SHP77 treated with DMSO at 0.1 percent for 48 hours (cell line): ENCODE data around the gene SLC22A23.
"Not testable (repeated sequence)": the region's sequence is repeated elsewhere in the genome, so short reads cannot be mapped to it uniquely, and the experiment has no call there.

Experiments
- DNase-seq: peaks from one replicate; lab custom pipeline; 2025; lab: John Stamatoyannopoulos, UW

Gene SLC22A23

DNA sequence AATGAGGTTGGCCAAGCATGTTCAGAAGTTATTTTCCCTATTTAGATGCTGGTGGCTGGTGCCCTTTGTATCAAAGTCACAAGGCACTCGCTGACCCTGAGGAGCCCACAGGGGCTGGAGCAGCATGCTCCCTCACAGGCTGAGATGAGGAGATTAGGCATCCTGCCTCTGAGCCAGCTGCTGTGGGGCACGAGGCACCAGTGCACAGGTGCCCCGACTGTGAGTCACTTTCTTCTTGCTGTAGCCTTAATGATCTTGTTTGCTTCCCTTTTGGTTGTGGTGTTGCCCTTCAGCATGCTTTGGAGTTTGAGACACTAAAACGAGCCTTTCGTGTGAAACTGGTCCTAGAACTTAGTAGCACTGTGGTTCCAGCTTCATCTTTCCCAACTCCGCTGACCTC lies 193.8 kb downstream of the SLC22A23 start:
- no peak for DNase-seq

DNA sequence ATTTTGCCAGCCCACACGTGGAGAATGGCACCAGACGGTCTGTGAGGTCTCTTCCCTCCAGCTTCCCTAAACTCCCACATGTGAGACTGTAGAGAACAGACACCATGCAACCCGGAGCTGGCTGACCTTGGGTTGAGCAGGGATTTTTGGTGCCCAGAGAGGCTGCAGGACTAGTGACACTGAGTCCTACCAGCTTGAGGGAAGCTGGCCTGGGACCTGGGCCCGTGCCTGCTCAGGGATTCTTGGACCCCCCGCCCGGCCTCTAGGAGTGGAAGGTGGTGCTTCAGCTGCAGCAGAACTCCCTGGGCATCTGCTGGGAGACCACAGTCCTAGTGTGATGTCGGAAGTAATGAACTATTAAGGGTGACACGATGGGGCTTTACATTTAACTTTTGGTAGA lies 194.9 kb downstream of the SLC22A23 start:
- no peak for DNase-seq

DNA sequence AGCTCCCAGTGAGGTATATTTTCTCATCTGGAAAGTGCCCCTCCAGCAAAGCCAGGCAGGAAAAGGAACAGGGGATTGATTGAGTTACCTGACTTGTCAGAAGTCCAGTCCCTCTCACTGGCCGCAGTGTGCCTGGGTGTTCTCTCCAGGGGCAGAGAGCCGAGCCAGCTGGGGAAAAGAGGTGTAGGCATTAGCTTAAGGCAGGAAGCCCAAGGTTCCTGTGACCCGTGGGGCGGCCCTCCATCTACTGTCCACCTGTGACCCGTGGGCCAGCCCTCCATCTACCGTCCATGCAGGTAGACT lies 195.4 kb downstream of the SLC22A23 start:
- DNase-seq = no peak

DNA sequence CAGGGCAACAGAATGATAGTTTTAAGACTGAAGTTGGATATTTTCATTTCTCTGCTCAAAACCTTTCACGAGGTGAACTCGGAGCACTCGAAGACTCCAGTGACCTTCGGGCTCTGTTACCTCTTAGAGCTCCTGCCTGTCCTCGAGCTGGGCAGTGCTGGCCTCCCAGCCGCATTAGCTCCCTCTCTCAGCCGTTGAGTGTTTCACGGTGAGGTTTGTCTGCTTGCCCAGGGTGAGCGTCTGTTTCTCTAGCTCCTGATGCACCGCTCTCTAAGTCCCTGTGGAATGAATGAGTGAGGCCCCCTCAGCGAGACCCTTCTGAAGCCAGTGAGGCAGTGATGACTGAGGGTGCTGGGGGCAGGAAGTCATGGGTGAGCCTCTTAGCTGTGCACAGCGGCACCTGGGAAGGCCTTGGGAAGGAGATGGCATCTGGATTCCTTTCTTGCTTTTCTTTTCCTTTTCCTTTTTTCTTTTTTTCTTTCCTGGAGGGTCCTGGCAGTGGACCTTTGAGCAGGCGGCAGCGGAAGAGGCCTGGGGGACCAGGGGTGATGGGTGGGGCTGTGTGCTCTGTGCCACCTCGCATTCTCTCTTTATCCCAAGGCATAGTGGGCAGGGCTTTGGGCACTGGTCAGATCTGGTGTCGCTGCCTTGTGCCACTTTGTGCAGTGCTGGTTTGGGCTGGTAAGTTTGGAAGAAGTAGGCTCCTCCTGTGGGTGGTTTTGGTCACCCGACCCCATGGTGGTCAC lies 195.9 kb downstream of the SLC22A23 start:
- no peak for DNase-seq

DNA sequence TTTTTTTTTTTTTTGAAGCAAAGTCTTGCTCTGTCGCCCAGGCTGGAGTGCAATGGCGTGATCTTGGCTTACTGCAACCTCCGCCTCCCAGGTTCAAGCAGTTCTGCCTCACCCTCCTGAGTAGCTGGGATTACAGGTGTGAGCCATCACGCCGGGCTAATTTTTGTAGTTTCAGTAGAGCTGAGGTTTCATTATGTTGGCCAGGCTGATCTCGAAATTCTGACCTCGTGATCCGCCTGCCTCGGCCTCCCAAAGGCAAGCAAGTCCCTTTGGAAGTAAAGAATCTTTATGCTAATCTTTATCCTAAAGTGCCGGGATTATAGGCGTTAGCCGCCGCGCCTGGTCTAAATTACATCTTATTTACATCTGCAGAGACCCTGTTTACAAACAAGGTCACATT lies 196.6 kb downstream of the SLC22A23 start:
- DNase-seq = no peak

DNA sequence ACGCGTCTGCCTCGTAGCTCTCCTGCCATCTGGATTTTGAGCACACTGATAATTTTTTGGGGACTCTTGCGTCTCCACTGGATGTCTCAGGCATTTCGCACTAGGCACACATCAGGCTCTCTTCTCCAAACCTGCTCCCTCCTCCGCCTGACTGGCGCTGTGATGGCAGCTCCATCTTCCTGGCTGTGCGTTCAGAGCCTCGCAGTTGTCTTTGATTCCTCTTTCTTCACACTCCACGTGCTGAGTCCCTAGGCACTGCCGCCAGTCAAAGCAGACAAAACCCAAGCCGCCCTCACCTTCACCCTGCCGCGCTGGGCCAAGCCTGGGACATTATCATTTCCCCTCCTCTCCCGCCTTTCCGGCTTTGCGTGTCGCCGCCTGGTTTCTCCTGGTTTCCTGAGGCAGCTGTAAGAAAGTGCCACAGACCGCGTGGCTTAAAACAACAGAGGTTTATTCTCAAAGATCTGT lies 197.3 kb downstream of the SLC22A23 start:
- no peak for DNase-seq

DNA sequence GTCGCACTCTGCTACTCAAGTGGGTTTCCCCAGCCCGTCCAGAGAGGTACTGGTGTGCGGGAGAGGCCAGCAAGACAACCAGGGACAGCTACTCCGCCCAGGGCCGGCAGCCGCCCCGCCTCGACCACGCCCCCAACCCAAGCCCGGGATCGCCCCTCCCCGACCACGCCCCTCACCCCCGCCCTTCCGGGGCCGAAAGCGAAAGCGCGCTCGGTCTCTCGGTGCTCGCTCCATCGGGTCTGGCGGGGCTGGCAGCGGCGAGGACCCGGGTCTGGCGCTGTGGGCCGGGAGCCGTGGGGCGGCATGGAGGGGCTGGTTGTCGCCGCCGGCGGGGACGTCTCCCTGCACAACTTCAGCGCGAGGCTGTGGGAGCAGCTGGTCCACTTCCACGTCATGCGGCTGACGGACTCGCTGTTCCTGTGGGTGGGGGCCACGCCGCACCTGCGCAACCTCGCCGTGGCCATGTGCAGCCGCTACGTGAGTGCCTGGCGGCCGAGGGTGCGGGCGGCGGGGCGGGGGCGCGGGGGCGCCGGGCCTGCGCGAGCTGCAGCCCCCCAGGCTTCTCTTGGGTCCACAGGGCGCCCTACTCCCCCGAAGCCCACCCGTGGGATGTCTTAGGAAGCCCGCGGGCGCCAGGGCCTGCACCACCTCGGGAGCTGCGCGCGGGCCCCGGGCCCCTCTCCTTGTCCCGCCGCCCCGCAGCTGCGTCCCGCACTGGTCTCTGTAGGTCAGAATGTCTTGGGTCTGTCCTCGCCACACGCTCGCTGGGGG lies 197.9 kb downstream of the SLC22A23 start, which contains the start of gene PSMG4:
PSMG4 (plus strand) TSS at position 228 of the 771 bp plus-strand sequence; CDS start at position 304, 76 bp downstream.
- DNase-seq = peak; percentile 63

DNA sequence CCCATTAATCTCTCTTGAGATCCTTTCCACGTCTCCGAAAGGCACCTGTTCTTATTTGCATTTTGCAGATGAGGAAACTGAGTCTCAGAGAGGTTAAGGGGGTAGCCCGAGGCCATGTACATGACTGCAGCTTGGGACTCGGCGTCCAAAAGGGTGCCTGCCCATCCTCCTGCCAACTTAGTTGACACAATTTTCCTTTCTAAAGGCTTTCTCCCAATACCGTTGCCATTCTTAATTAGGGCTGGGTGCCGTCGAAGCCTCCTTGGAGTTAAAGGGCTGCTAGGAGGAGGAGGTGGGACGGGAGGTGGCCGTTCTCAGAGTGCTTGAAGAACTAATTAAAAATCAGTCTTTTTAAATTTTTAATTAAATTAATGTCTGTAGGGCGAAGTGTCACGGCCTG lies 198.6 kb downstream of the SLC22A23 start:
- DNase-seq = no peak

DNA sequence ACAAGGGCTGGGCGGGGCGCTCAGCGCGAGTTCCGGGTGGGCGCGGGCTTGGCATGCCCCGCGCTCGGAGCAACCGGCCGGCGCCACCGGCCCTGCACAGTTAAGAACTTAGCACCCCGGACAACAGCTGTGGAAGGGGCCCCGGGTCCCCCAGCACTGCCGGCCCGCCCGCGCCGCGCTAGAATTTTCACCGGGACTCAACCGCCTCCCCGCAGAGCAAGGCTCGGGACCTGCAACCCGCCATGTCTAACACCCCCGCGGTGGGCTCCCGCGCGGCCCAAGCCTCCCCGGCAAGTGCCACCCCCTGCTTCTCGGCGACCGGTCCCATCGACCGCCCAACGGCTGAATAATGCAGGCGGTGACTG lies 203.3 kb downstream of the SLC22A23 start:
- DNase-seq = no peak

DNA sequence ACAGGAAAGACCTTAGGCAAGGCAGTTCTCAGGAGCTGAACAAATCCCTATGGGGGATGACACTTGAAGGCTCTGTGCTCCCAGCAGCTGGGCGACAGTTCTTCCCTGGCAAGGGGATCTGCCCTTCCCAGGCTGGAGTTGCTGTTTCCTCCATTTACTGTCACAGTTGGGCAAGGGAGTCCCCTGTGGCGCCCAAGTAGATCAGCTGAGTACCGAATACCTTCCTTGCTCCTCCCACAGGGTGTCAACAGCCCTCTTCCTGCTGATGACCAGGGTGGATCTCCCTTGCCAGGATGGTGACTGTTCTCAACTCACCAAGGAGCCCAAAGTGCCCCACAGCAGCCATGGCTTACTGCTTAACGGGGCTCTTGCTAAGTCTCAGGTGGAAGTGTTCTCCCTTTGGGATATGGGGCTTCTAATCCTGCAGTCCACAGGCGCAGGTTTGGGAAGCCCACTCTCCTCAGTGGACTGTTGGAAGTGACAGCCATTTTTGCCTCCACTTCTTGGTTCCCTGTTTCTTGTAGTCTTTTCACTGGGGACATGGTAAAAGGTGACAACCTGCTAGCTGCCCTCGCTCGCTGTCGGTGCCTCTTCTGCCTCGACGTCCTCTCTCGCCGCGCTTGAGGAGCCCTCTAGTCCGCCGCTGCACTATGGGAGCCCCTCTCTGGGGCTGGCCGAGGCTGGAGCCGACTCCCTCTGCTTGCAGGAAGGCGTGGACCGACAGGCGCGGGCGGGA lies 203.8 kb downstream of the SLC22A23 start:
- no peak for DNase-seq

DNA sequence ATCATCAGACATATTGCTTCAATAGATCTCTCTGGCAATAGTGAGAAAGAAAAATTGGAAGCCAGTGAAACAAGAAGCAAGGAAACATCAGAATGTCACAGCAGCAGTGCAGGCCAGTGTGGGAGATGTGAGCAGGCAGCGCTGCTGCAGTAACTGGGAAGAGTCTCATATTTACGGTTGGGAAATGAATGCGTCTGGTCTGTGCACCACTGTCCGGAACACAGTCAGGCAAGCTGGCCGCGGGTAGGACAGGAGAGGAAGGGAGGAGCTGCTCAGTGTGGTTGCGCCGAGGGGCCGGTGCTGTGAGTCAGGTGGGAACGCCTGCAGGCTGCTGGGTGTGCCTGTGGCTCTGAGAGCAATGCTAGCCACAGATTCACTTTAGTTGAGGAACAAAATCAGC lies 204.5 kb downstream of the SLC22A23 start:
- no peak for DNase-seq

DNA sequence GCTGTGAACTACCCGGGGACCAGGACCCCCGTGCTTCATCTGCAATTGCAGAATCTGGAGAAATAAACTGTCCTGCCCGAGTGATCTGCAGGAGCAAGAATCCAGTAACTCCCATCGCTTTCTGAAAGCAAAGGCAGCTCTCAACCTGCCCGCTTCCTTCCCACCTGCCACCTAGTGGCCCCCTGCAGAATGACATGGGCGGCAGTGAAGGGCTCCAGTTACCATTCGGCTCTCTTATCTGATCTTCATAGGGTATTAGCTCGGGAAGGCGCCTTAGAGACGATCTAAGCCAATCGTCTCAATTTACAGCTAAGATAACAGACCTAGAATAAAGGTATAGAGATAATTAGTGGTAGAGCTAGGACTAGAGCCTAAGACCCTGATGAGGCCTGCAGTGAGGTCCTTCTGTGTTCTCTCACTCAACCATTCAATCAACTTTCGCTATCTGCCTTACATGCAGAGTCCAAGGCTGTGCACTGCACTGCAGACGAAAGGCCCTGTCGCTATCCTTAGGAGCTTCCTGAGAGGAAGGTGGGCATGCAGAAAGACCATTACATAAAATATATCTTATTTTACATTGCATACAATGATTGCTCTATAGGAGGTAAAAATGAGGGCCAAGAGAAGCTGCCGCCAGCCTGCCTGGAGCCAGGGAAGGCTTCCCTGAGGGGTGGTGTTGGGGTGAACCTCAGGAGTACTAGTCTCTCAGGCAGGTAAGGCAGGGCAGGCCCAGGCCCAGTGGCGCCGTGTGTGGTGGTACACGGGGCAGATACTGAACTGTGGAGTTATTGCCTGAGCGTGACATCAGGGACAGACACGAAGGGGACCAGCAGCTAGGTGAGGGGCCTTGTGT lies 205.2 kb downstream of the SLC22A23 start:
- DNase-seq = peak; percentile 57

DNA sequence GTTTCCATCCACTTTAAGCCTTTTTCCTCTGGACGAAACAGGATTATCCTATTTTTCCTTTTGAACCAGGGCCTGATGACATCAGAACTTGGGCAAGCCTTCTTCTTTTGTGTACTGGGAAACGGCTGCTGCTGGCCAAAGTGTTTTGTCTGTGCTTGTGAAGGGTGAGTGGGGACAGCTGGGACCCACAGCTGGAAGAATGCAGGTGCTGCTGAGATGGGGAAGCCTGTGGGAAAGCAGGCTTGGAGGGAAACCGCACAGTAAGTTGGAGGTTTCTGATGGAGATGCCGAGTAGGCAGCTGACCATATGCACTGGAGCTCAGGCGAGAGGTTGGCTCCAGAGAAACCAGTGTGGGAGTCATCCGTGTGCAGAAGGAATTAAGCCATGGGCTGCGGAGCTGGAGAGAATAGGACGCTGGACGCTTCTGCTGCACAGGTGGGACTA lies 206.6 kb downstream of the SLC22A23 start:
- peak; percentile 73 for DNase-seq

DNA sequence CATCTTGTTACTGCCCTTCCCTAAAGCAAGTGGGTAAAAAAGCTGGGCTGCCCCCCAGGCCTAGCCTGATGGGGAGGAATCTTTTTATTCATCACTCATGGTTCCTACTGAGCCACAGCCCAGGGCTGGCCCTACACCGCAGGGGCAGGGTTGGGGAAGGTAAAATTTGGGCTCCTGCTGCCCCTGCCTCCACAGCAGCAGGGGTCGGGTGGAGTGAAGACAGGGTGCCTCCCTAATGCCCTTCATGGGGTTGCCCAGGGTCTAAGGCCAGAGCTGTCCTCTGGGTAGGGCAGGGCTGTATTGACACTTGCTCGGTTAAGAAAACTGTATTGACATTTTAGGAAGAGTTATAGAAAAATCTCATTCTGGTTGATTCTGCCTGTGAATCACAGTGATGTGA lies 207.0 kb downstream of the SLC22A23 start:
- DNase-seq = no peak

DNA sequence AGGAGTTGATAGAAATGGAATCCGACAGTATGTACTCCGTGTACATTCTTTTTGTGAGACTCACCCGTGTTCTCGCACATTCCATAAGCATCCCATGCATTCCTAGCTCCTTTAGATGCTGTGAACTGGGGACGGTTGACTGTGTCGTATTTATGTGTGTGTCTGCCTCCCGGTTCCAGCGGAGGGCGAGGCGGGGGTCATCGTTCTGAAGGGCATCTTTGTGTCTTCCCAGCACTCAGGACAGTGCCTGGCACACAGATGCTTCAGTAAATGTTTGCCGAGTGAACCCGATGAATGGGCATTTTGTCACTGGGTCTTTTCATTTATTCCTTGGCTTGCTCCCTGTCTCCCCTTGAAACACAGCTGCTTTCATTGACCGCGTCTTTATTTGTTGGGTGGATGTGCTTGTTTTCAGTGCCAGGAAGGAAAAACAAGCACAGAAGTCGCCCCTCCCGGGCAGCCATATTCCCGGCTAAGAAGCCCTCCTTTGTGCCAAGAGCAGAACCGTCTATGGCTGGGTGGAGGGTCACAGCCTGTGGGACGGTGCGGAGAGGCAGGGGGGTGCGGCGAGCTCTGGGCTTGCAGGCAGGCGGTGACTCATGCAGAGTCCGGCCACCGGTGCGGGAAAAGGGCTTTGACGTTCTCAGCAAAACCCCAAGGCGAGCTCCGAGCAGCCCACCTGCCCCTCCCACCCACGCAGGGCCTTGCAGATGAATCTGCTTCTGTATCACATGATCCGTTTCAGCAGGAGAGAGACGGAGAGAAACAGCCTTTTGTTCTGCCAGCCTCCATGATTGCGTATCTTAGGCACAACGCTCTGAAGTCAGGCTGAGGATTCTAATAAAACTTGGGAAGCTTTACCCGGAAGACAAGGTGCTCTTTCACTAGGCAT lies 209.3 kb downstream of the SLC22A23 start:
- no peak for DNase-seq

DNA sequence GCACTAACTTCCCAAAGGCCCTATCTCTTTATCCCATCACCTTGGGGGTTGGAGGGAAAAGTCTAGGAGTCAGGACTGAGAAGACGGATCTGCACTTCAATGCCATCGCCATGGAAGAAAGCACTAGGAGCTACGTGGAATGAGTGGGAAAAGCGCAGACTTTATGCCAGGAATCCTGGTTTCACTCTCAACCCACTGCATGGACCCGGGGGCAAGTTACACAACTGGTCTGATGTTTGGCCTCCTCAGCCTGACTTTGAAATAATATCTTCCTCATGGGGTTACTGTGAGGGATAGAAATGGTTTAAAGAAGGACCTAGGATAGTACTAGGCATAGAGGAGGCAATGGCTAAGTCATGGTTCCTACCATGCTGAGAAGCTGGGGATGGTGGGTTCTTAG lies 211.6 kb downstream of the SLC22A23 start:
- DNase-seq = no peak

DNA sequence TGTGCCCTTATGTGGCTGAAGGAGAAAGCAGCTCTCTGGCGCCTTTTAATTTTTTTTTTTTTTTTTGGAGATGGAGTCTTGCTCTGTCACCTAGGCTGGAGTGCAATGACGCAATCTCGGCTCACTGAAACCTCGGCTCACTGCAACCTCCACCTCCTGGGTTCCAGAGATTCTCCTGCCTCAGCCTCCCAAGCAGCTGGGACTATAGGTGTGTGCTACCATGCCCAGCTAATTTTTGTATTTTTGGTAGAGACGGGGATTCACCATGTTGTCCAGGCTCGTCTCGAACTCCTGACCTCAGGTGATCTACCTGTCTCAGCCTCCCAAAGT lies 212.1 kb downstream of the SLC22A23 start:
- not testable (repeated sequence) for DNase-seq

DNA sequence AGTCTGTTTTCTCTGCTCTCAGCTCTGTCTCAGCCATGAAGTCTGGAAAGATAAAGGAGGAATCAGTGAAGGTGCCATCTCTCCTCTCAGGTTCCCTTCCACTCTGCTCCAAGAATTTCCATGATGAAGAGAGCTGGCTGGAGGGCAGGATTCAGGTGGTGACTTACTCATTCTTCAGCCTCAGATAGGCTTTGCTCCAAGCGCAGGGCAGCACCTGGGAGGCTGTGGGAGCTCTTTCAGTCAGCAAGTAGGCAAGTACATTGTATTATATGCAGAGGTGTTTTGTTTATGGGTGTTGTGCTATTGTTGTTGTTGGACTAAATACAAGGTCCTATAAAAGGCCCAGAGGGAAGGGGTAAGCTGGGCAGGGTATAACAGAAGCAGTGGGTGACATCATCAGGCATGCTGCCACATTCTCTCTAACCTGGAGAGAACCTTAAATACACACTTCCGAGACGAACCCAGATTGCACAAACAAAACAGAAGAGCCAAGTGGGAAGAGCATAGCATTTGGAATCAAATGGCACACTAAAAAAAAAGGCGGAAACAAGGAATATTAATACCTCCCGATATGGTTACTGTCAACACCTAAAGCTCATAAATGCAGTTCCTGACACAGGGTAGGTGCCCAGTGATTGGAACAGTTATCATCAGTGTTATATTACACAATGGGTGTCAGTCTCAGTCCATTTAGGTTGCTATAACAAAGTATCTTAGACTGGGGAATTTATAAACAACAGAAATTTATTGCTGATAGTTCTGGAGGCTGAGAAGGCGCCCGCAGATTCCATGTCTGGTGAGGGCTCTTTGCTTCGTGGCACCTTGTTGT lies 212.6 kb downstream of the SLC22A23 start:
- DNase-seq = no peak

DNA sequence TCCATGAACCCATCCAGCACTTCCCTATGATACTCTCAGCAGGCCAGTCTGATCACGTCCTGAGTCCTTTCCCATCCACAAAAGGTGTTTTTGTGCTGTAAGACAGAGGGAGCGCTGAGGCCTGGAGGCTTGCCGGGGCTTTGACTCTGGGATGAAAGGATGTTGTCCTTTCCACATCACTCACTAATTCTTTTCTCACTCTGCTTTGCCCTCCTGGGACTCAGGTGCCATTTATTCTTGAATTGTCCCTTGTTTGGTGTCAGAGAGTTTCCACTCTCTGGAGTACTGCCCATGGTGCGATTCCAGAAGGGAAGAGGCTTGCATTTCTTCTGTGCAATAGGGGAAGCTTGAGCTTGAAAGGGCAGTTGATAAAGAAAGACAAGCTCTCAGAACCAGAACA lies 214.1 kb downstream of the SLC22A23 start:
- no peak for DNase-seq

DNA sequence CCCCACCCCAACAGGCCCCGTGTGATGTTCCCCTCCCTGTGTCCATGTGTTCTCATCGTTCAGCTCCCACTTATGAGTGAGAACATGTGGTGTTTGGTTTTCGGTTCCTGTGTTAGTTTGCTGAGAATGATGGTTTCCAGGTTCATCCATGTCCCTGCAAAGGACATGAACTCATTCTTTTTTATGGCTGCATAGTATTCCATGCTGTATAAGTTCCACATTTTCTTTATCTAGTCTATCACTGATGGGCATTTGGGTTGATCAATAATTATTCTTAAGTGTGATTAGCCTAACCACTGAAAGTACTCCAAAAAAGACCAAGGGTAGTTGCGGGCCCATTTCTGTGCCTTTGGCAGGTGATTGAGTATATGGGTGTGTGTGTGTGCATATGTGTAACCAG lies 215.1 kb downstream of the SLC22A23 start:
- not testable (repeated sequence) for DNase-seq
